ENCODE data around the gene CLEC3A.

Gene CLEC3A

DNA sequence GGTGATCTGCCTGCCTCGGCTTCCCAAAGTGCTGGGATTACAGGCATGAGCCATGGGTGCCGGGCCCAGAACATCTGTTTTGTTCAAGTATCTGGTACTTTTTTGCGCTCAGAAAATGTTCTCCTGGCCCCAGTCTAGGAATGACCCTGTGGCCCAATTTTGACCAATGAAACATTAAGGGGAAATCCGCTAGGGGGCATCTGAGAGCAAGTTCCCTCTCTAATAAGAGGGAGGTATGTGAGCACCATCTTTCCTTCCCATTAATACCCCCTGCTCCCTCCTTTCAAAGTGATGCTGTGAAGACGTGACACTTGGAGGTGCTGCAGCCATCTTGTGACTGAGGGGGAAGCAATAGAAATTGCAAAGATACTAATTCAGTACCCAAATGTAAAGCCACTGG is 16.5 kb upstream of the CLEC3A start:
- peaks cover 6% of the 10 kb centered on the region for H3K4me1 Mint-ChIP-seq
- no peak overlapping the region for H3K27ac Mint-ChIP-seq
- H3K4me3 Mint-ChIP-seq: no peak overlapping the region
- H3K9me3 Mint-ChIP-seq: no peaks in the 10 kb centered on the region
- DNase-seq: no peak
- H3K36me3 Mint-ChIP-seq (ENCODE audit: low read depth): no peaks in the 10 kb centered on the region
- TF ChIP-seq, protein P1, sequence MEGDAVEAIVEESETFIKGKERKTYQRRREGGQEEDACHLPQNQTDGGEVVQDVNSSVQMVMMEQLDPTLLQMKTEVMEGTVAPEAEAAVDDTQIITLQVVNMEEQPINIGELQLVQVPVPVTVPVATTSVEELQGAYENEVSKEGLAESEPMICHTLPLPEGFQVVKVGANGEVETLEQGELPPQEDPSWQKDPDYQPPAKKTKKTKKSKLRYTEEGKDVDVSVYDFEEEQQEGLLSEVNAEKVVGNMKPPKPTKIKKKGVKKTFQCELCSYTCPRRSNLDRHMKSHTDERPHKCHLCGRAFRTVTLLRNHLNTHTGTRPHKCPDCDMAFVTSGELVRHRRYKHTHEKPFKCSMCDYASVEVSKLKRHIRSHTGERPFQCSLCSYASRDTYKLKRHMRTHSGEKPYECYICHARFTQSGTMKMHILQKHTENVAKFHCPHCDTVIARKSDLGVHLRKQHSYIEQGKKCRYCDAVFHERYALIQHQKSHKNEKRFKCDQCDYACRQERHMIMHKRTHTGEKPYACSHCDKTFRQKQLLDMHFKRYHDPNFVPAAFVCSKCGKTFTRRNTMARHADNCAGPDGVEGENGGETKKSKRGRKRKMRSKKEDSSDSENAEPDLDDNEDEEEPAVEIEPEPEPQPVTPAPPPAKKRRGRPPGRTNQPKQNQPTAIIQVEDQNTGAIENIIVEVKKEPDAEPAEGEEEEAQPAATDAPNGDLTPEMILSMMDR (IDR thresholded peaks at IDR 0.05): no peak
- H3K27me3 Mint-ChIP-seq (ENCODE audit: low read depth, poor library complexity): peaks cover 10% of the 10 kb centered on the region

DNA sequence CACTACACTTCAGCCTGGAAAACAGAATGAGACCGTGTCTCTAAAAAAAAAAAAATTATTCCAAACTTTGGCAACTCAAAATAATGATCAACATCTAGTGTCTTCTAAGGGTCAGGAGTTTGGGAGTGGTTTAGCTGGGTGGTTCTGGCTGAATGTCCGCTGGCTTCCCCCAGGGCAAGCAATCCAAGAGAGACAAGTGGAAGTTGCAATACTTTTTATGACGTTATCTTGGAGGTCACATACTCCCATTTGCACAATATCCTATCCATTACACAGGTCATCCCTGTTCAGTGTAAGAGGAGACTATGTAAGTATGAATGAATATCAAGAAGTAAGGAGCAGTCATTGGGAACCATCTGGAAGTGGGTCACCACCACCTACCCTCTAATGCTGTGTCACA is 15.2 kb upstream of the CLEC3A start:
- TF ChIP-seq, protein P1 (IDR thresholded peaks at IDR 0.05): no peak
- no peak for DNase-seq
- no peaks in the 10 kb centered on the region for H3K36me3 Mint-ChIP-seq (ENCODE audit: low read depth)
- peaks cover 6% of the 10 kb centered on the region for H3K4me1 Mint-ChIP-seq
- H3K4me3 Mint-ChIP-seq: no peak overlapping the region
- H3K27ac Mint-ChIP-seq: no peak overlapping the region
- peaks cover 7% of the 10 kb centered on the region for H3K27me3 Mint-ChIP-seq (ENCODE audit: low read depth, poor library complexity)
- no peaks in the 10 kb centered on the region for H3K9me3 Mint-ChIP-seq

DNA sequence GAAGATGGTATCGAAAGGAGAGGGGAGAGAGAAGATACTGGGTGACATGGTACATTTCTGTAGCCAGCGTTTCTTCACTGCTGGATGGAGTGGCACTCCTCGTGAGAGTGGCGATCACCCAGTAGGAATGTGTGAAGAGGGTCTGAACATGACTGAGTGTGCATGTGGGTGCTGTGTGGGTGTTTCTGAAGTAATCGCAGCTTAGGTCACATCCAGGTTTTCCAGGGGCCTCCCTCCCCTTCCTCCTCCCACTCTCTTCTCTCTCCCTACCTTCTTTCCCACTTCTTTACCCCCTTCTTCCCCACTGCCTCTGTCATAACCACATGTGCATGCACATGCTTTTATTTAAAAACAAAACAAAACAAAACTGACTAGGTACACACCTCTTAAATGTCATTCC is 1.8 kb downstream of the CLEC3A start:
- DNase-seq: no peak
- Mint-ChIP-seq H3K36me3 (ENCODE audit: low read depth) (no peaks in the 10 kb centered on the region), H3K4me3 (no peak overlapping the region), H3K4me1 (no peaks in the 10 kb centered on the region), H3K27ac (no peak overlapping the region), H3K27me3 (ENCODE audit: low read depth, poor library complexity) (peaks cover 4% of the 10 kb centered on the region), H3K9me3 (no peaks in the 10 kb centered on the region)
- TF ChIP-seq, protein P1 (IDR thresholded peaks at IDR 0.05): no peak

- H3K36me3 Mint-ChIP-seq (ENCODE audit: low read depth): no peaks in the 10 kb centered on the region
- peaks cover 4% of the 10 kb centered on the region for H3K27me3 Mint-ChIP-seq (ENCODE audit: low read depth, poor library complexity)
- no peak for DNase-seq
- no peak overlapping the region for H3K27ac Mint-ChIP-seq
- H3K9me3 Mint-ChIP-seq: no peaks in the 10 kb centered on the region
- TF ChIP-seq, protein P1 (IDR thresholded peaks at IDR 0.05): no peak
- no peak overlapping the region for H3K4me3 Mint-ChIP-seq
- no peaks in the 10 kb centered on the region for H3K4me1 Mint-ChIP-seq
Observed at GRCh38 chr16:78025631-78026030, 3.3 kb downstream of the CLEC3A start.

DNA sequence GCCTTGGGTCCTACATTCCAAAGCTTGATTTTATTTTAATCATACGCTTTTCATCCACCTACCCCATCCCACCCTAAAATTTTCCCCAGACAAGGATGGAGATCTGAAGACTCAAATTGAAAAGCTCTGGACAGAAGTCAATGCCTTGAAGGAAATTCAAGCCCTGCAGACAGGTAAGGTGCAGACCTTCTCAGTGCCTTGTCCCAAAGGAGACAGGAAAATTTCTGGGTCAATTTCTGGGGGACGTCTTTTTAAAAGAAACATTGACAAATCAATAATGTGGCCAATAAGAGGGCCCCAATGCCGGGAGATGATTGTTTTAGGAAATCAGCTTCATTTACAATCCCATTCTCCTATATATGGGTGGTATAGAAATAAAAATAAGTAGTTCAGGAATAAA is 5.7 kb downstream of the CLEC3A start:
- TF ChIP-seq, protein P1 (IDR thresholded peaks at IDR 0.05): no peak
- no peaks in the 10 kb centered on the region for H3K9me3 Mint-ChIP-seq
- H3K4me1 Mint-ChIP-seq: no peaks in the 10 kb centered on the region
- DNase-seq: no peak
- no peak overlapping the region for H3K4me3 Mint-ChIP-seq
- H3K27ac Mint-ChIP-seq: no peak overlapping the region
- H3K36me3 Mint-ChIP-seq (ENCODE audit: low read depth): no peaks in the 10 kb centered on the region
- H3K27me3 Mint-ChIP-seq (ENCODE audit: low read depth, poor library complexity): peaks cover 4% of the 10 kb centered on the region

GRCh38 chr16:78034530-78034929 is 12.2 kb downstream of the CLEC3A start:
- peaks cover 12% of the 10 kb centered on the region for H3K27me3 Mint-ChIP-seq (ENCODE audit: low read depth, poor library complexity)
- no peak overlapping the region for H3K4me3 Mint-ChIP-seq
- H3K27ac Mint-ChIP-seq: no peak overlapping the region
- no peak for DNase-seq
- no peaks in the 10 kb centered on the region for H3K9me3 Mint-ChIP-seq
- no peaks in the 10 kb centered on the region for H3K4me1 Mint-ChIP-seq
- H3K36me3 Mint-ChIP-seq (ENCODE audit: low read depth): no peaks in the 10 kb centered on the region
- TF ChIP-seq, protein P1 (IDR thresholded peaks at IDR 0.05): no peak

All from nephron progenitor cell (in vitro differentiated cells).